Natural killer cell treated with Interleukin-12 subunit alpha and Interleukin-12 subunit beta and Interleukin-15 and Interleukin-18, amount 100 ng/mL, for 72 hours (primary cell): ENCODE data around the gene PTPRN2. TPM values are rescaled to one million over a fixed set of nuclear protein-coding genes. Genes with fewer than 3 reads are reported as not detected.

Source experiments
- ATAC-seq, 2 donors: fragments of 150-1000 bp; cut with Tn5 transposase in 1 of 2; sonication (Bioruptor Pico), chemical (Tn5 transposase) in 1 of 2; 2 replicates each; pipeline ENCODE4 v1.10.0; 2021
- DNase-seq: peaks from one replicate; pipeline ENCODE4 v3.0.0; 2022; ENCODE audit warnings: low spot score
- H3K27ac Mint-ChIP-seq, 2 donors: 1 replicate in 1 of 2; 2 replicates in 1 of 2; pipeline ENCODE4 v1.8.0; 2022; ENCODE audit warnings: mixed read lengths in 2 of 2, mild to moderate bottlenecking in 1 of 2, moderate library complexity in 1 of 2
- H3K27me3 Mint-ChIP-seq, 2 donors: 1 replicate in 1 of 2; 2 replicates in 1 of 2; pipeline ENCODE4 v1.8.0; 2022; ENCODE audit warnings: mixed read lengths in 2 of 2
- H3K36me3 Mint-ChIP-seq: one replicate; pipeline ENCODE4 v1.8.0; 2022; ENCODE audit warnings: mixed read lengths
- H3K4me1 Mint-ChIP-seq, 2 donors: 1 replicate in 1 of 2; 2 replicates in 1 of 2; pipeline ENCODE4 v1.8.0; 2022; ENCODE audit warnings: low read depth in 2 of 2, mixed read lengths in 2 of 2, mild to moderate bottlenecking in 1 of 2
- H3K4me3 Mint-ChIP-seq: one replicate; pipeline ENCODE4 v1.8.0; 2022; ENCODE audit warnings: mixed read lengths
- H3K9me3 Mint-ChIP-seq: 2 replicates; pipeline ENCODE4 v1.8.0; 2022; ENCODE audit warnings: mixed read lengths
- total RNA-seq, 2 donors: library from RNA; stranded (reverse); gene quantifications; one replicate each; pipeline ENCODE4 v1.2.3, GENCODE V29; 2022

PTPRN2 gene
- total RNA-seq, 2 donors from 2014 or later, result 0.17 to 0.74 TPM

GRCh38 chr7:157861551-157861950 is 726.1 kb downstream of the PTPRN2 start:
- H3K27me3 Mint-ChIP-seq, result no peaks in the 10 kb centered on the region
- no peak overlapping the region for H3K27ac Mint-ChIP-seq
- no peaks in the 10 kb centered on the region for H3K4me1 Mint-ChIP-seq
- DNase-seq, result no peak
- H3K9me3 Mint-ChIP-seq, result no peaks in the 10 kb centered on the region
- H3K4me3 Mint-ChIP-seq, result no peak overlapping the region
- no peaks in the 10 kb centered on the region for H3K36me3 Mint-ChIP-seq
- ATAC-seq, result no peak

DNA sequence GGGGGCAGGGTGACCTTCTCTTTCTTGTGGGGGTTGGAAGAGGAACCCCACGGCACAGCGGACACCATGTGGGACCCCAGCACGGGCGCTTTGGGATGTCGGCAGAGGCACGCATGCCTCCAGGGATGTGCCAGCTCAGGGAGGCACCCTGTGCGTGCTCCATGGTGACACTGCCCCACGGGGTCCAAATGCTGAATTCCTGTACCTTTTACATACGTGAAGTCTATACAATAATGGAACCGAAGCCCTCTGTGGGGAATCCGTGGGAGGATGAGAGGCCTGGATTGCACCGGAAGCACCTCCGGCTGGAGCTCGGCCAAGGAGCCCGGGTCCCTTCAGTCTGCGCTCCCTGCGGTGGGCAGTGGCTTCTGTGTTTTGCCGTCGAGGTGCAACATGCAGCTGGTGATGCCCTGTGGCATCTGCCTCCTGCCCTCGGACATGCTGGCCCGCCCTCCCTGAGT is 726.6 kb downstream of the PTPRN2 start:
- Mint-ChIP-seq H3K27me3 (no peaks in the 10 kb centered on the region), H3K4me1 (no peaks in the 10 kb centered on the region), H3K27ac (no peak overlapping the region), H3K36me3 (no peaks in the 10 kb centered on the region), H3K9me3 (no peaks in the 10 kb centered on the region), H3K4me3 (no peak overlapping the region)
- DNase-seq (no peak), ATAC-seq (no peak)

DNA sequence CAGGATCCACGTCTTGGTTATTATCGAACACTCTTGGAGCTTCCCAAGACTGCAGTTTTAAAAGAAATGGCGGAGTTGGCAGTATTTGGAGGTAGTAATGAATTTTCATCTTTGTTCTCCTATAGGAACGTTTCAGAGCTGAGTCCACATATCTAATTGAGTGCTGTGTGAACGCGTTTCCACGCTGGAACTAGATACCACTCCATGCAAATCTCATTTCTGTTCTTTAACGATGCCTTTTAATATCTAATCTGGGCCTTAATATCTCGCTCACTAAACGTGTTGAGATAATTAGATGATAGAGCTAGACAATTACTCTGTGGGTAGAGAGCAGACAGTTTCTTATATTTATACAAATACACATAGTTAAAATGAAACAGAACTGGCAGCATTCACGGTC is 727.2 kb downstream of the PTPRN2 start:
- ATAC-seq, result no peak
- no peaks in the 10 kb centered on the region for H3K9me3 Mint-ChIP-seq
- DNase-seq, result no peak
- H3K4me1 Mint-ChIP-seq, result no peaks in the 10 kb centered on the region
- H3K27ac Mint-ChIP-seq, result no peak overlapping the region
- H3K4me3 Mint-ChIP-seq, result no peak overlapping the region
- H3K27me3 Mint-ChIP-seq, result no peaks in the 10 kb centered on the region
- no peaks in the 10 kb centered on the region for H3K36me3 Mint-ChIP-seq

GRCh38 chr7:157859915-157860314 is 727.7 kb downstream of the PTPRN2 start:
- H3K36me3 Mint-ChIP-seq, result no peaks in the 10 kb centered on the region
- no peak for ATAC-seq
- H3K27ac Mint-ChIP-seq, result no peak overlapping the region

GRCh38 chr7:157857578-157858075 is 730.0 kb downstream of the PTPRN2 start:
- Mint-ChIP-seq H3K4me3 (no peak overlapping the region), H3K4me1 (no peaks in the 10 kb centered on the region), H3K27ac (no peak overlapping the region)

More at GRCh38 chr7:157859915-157860314, 727.7 kb downstream of the PTPRN2 start:
- no peak overlapping the region for H3K4me3 Mint-ChIP-seq
- H3K9me3 Mint-ChIP-seq, result no peaks in the 10 kb centered on the region
- no peak for DNase-seq
- H3K27me3 Mint-ChIP-seq, result no peaks in the 10 kb centered on the region
- H3K4me1 Mint-ChIP-seq, result no peaks in the 10 kb centered on the region

GRCh38 chr7:157856873-157857577 is 730.6 kb downstream of the PTPRN2 start:
- Mint-ChIP-seq H3K4me3 (no peak overlapping the region), H3K9me3 (no peaks in the 10 kb centered on the region), H3K27me3 (no peaks in the 10 kb centered on the region), H3K27ac (no peak overlapping the region), H3K4me1 (peaks cover 0 to under 1% of the 10 kb centered on the region in 2 donors), H3K36me3 (no peaks in the 10 kb centered on the region)
- DNase-seq (no peak), ATAC-seq (peak in 1 of 2 donors; percentile 52)

More at GRCh38 chr7:157857578-157858075, 730.0 kb downstream of the PTPRN2 start:
- DNase-seq, result no peak
- Mint-ChIP-seq H3K36me3 (no peaks in the 10 kb centered on the region), H3K27me3 (no peaks in the 10 kb centered on the region), H3K9me3 (no peaks in the 10 kb centered on the region)
- ATAC-seq, result no peak

GRCh38 chr7:157855452-157856213 is 732.0 kb downstream of the PTPRN2 start:
- Mint-ChIP-seq H3K9me3 (no peaks in the 10 kb centered on the region), H3K36me3 (no peaks in the 10 kb centered on the region), H3K4me1 (peaks cover 7 to 8% of the 10 kb centered on the region in 2 donors), H3K27ac (no peak overlapping the region), H3K4me3 (no peak overlapping the region), H3K27me3 (no peaks in the 10 kb centered on the region)
- ATAC-seq (no peak), DNase-seq (no peak)

GRCh38 chr7:157855016-157855415 is 732.6 kb downstream of the PTPRN2 start:
- Mint-ChIP-seq H3K4me1 (peaks cover 7 to 8% of the 10 kb centered on the region in 2 donors), H3K27ac (no peak overlapping the region), H3K4me3 (no peak overlapping the region), H3K36me3 (no peaks in the 10 kb centered on the region), H3K27me3 (no peaks in the 10 kb centered on the region), H3K9me3 (no peaks in the 10 kb centered on the region)
- no peak for ATAC-seq
- no peak for DNase-seq

DNA sequence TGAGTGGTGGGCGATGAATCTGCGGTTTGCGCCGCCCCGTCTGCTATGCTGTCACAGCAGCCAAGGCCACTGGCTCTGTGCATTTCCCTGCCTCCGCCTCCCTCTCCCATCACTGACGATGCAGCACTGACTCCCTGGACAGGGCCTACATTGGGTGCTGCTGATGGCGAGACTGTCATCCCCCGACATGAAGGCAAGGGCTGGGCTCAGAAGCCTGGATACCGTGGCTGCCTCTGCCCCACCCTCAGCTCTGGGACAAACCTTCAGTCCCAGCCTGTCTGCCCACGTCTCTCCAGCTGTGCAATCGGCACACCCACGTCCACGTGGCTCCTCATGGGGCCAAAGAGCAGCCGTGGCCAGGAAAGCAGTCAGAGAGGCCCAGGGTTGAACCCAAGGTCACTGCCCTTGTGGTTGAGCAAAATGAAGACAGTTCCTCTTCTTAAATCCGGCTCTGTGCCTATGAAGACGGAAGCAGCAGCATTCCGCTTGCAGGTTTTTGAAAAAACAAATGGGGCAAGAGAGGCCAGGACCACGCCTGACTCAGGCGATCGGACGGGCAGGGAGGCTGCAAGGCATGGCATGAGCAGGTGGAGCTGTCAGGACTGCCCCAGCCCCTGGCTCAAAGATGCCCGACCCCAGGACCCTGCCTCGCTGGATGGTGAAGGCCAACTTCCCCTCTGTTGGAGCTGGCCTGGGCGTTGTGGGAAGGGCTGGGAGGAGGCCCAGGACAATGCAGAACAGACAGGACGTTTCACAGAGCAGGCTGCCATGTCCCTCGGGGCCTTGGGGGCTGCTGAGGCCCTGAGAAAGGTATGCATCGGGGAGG is 733.3 kb downstream of the PTPRN2 start:
- Mint-ChIP-seq H3K27me3 (no peaks in the 10 kb centered on the region), H3K4me3 (no peak overlapping the region), H3K9me3 (no peaks in the 10 kb centered on the region), H3K27ac (no peak overlapping the region), H3K36me3 (no peaks in the 10 kb centered on the region), H3K4me1 (peaks cover 7 to 8% of the 10 kb centered on the region in 2 donors)
- no peak for DNase-seq
- ATAC-seq, result peak; percentile 42 to 48

DNA sequence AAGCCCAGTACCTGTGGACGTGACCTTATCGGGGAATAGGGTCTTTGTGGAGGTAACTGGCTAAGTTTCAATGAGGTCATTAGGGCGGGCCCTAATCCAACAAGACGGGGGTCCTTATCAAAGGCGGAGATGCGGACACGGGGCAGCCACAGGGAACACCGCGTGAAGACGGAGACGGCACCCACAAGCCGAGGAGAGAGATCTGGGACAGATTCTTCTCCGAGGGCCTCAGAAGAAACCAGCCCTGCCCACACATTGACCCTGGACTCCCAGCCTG is 733.9 kb downstream of the PTPRN2 start:
- Mint-ChIP-seq H3K27me3 (no peaks in the 10 kb centered on the region), H3K27ac (no peak overlapping the region), H3K4me3 (no peak overlapping the region), H3K4me1 (peaks cover 7 to 8% of the 10 kb centered on the region in 2 donors), H3K9me3 (no peaks in the 10 kb centered on the region), H3K36me3 (no peaks in the 10 kb centered on the region)
- DNase-seq, result no peak
- no peak for ATAC-seq

GRCh38 chr7:157853076-157853788 is 734.4 kb downstream of the PTPRN2 start:
- Mint-ChIP-seq H3K27ac (no peak overlapping the region), H3K9me3 (no peaks in the 10 kb centered on the region), H3K4me3 (no peak overlapping the region), H3K4me1 (peaks cover 7 to 8% of the 10 kb centered on the region in 2 donors), H3K27me3 (no peaks in the 10 kb centered on the region), H3K36me3 (no peaks in the 10 kb centered on the region)
- ATAC-seq (no peak), DNase-seq (no peak)

DNA sequence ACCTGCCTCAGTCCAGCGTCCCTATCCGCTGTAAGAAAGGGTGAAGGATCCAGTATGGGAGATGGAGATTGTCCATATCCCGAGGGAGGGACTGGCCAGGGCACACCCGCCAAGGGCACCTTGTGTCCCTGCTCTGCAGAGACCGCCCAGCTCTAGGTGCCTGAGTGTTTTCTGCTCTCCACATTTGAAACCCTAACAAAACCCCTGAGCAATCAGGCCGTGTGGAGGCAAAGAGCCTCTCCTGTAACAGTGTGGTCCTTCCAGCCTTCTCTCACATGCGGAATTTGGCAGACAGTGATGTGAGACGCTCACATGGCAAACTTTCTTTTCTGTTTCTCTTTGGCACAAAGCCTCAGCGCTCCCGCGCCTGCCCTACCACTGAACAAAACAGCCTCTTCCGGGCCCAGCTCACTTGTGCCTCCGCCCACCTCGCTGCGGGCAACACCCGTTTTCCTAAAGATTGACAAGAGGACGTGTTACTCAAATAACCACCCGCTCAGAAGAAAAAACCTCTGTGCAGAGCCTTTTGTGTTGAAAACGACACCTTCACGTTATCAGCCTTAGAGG is 736.0 kb downstream of the PTPRN2 start:
- Mint-ChIP-seq H3K4me3 (peak overlapping the region; percentile 65), H3K9me3 (no peaks in the 10 kb centered on the region), H3K36me3 (no peaks in the 10 kb centered on the region), H3K27ac (peak overlapping the region; percentile 25 to 76), H3K27me3 (no peaks in the 10 kb centered on the region), H3K4me1 (peaks cover 7 to 8% of the 10 kb centered on the region in 2 donors)
- DNase-seq (no peak), ATAC-seq (peak; percentile 66 to 87)
